SH-SY5Y (cell line): ENCODE measurements around the gene MRAS.

ENCODE experiments used
- GATA2 ChIP-seq: IDR thresholded peaks from 2 replicates; pipeline ENCODE4 v1.6.1; 2011; ENCODE audit warnings: mild to moderate bottlenecking, low read depth, low read length
- GATA3 ChIP-seq: IDR thresholded peaks from 2 replicates; pipeline ENCODE4 v1.6.1; 2011; ENCODE audit warnings: low read depth, mild to moderate bottlenecking, low read length, moderate library complexity

MRAS gene

GRCh38 chr3:138432576-138433240 lies 84.3 kb downstream of the MRAS start:
- TF ChIP-seq GATA3, result no peak
- TF ChIP-seq GATA2, result no peak

DNA sequence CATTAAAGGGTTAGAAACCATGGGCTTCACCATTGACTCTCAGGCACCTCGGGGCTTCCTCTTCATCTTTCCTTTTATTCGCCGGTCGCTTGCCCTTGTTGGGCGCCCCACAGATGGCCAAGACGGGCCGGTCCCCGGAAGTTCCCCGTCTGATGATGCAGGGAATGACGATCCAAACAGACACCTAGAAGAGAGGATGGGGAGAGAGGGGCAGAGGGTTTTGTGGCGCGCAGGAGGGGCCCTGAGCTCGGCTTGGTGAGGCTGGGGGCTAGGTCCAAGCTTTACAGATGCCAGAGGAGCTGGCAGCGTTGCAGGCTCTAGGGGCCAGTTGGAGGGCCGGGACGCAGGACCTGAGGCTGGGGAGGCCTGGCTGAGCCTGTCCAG lies 85.5 kb downstream of the MRAS start:
- TF ChIP-seq GATA3, result no peak

- no peak for TF ChIP-seq GATA2
- TF ChIP-seq GATA3, result no peak
Measured at GRCh38 chr3:138434276-138434874, 86.0 kb downstream of the MRAS start, which contains the start of gene ESYT3. Gene ESYT3 (plus strand): TSS chr3:138434616. CDS start chr3:138434799, 183 bp downstream.

DNA sequence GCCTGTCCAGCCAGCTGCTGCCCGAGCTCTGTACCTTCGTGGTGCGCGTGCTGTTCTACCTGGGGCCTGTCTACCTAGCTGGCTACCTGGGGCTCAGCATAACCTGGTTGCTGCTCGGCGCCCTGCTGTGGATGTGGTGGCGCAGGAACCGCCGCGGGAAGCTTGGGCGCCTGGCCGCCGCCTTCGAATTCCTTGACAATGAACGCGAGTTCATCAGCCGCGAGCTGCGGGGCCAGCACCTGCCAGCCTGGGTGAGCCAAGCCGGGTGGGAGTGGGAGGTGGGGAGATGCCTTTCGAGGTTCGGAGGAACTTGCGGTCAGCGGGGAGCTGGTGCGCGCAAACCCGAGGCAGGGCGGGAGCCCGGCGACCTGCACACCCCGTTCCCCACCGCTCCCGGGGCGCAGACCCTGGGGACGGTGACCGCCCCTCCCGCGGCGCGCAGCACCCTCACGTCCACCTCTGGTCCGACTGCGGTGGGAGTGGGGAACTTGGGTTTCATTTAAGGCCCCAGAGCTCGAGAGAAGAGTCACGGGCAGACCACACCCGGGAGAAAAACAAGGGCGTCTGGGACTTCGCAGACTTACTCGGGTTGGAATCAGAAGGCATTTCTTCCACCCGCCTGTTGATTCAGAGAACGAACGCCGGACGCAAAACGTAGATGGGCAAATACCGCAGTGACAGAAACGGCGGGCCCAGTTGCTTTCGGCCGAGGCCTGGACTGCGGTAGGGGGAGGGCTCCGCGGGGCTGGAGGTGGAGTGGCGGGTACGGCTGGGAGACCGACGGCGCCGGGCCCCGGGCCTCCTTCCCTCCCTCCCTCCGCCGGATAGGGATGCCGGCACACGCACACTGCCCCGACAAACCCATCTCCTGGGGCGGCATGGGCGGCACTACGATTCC lies 86.7 kb downstream of the MRAS start:
- TF ChIP-seq GATA3 (no peak), GATA2 (no peak)

GRCh38 chr3:138435840-138436239 lies 87.5 kb downstream of the MRAS start:
- no peak for TF ChIP-seq GATA2
- no peak for TF ChIP-seq GATA3

GRCh38 chr3:138437281-138437680 lies 88.9 kb downstream of the MRAS start:
- TF ChIP-seq GATA2 (no peak), GATA3 (no peak)

DNA sequence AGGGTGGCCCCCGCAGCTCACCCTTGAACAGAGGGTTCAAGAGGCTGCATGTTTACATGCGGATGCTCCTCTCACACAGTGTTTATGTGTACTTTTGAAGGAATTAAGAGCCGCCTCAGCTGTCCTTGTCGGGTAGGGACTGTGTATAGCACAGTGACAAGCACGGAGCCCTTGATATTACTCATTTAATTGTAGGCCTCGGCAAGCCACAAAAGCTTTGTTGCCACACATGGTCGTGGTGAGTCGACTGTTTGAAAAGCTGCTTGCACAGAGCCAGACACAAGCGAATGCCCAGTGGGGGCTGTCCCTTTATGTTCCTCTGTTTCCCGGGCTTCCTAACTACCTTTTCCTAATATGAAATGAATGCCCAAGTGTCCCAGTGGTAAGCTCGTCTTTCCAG lies 90.5 kb downstream of the MRAS start:
- TF ChIP-seq GATA3, result no peak
- no peak for TF ChIP-seq GATA2

- no peak for TF ChIP-seq GATA2
- no peak for TF ChIP-seq GATA3
Measured at GRCh38 chr3:138439646-138440045, 91.3 kb downstream of the MRAS start.

DNA sequence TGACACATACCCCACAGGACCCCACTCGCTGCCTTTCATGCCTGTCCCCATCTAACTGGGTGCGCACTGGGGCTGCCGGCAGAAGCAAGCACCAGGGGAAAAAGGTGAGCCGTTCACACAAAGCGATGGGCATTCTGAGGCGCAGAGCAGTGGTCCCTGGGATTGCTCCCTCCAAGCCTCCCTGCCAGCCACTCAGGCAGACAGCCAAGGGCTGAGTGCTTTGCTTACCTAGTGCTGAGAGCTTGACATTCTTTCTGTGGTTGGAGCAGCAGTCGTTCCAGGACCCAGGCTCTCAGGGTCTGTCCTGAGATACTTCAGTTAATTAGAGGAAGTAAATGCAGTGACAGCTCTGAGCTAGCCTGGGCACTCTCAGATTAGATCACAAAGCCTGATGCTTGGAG lies 91.7 kb downstream of the MRAS start:
- TF ChIP-seq GATA2, result no peak
- no peak for TF ChIP-seq GATA3

- no peak for TF ChIP-seq GATA3
- TF ChIP-seq GATA2, result no peak
Measured at GRCh38 chr3:138440596-138440995, 92.2 kb downstream of the MRAS start.

- TF ChIP-seq GATA2, result no peak
- no peak for TF ChIP-seq GATA3
Measured at GRCh38 chr3:138441256-138441655, 92.9 kb downstream of the MRAS start.

- TF ChIP-seq GATA3 (no peak), GATA2 (no peak)
Measured at GRCh38 chr3:138441742-138442141, 93.4 kb downstream of the MRAS start.

DNA sequence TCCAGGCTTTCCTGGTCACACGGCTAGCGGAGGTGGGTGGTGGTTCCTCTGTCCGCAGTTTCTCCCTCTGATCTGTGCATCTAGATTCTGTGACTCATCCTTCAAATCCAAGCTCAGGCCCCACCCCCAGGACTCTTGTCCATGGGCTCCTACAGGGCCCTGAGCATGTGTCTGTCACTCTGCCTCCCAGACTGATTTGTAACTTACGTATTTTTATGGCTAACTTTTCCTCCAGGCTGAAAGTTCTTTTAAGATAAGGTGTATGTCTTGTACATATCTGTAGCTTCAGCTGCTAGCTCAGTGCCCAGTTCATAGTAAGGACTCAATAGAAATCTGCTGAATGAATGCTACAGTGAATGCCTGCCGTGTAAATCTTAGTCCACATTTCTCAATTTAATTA lies 94.1 kb downstream of the MRAS start:
- TF ChIP-seq GATA3 (no peak), GATA2 (no peak)

- TF ChIP-seq GATA3 (no peak), GATA2 (no peak)
Measured at GRCh38 chr3:138443091-138443490, 94.7 kb downstream of the MRAS start.
